AG10803 (cell line): ENCODE results near the gene SLC25A23.
"Not testable (repeated sequence)": the region's sequence is repeated elsewhere in the genome, so short reads cannot be mapped to it uniquely, and the experiment has no call there.

Experiments
- DNase-seq: peaks from one replicate; pipeline ENCODE4 v3.0.0; 2010; ENCODE audit warnings: low read depth
- H3K4me3 ChIP-seq: 2 replicates; pipeline ENCODE4 v1.5.1; 2011; ENCODE audit warnings: mild to moderate bottlenecking, low read length, control low read depth
- CTCF ChIP-seq: conservative IDR thresholded peaks from 2 replicates; pipeline ENCODE4 v1.5.1; 2011; ENCODE audit warnings: mild to moderate bottlenecking, low read length, control low read depth, inconsistent platforms

Gene SLC25A23

GRCh38 chr19:6459262-6460098 is at the start of gene SLC25A23:
Gene SLC25A23 (minus strand): TSS chr19:6459792. CDS start chr19:6459628, 164 bp downstream.
- TF ChIP-seq CTCF, result no peak
- H3K4me3 ChIP-seq, result peak within 1 kb of the TSS; percentile 82
- peak; percentile 69 for DNase-seq

- not testable (repeated sequence) for H3K4me3 ChIP-seq, DNase-seq
Observed at GRCh38 chr19:6508028-6508771, 48.6 kb upstream of the SLC25A23 start.

GRCh38 chr19:6503407-6504201 is 44.0 kb upstream of the SLC25A23 start:
- DNase-seq, result no peak

GRCh38 chr19:6501740-6502648 is 42.4 kb upstream of the SLC25A23 start, which contains the start of gene TUBB4A:
Gene TUBB4A (minus strand): TSS chr19:6502309. CDS start chr19:6502212, 97 bp downstream.
- no peak within 1 kb of the TSS for H3K4me3 ChIP-seq
- no peak for TF ChIP-seq CTCF
- no peak for DNase-seq

More at GRCh38 chr19:6503407-6504201, 44.0 kb upstream of the SLC25A23 start:
- H3K4me3 ChIP-seq, result no peak overlapping the region
- TF ChIP-seq CTCF, result no peak

- no peak overlapping the region for H3K4me3 ChIP-seq
- no peak for DNase-seq
- no peak for TF ChIP-seq CTCF
Observed at GRCh38 chr19:6500837-6501739, 41.5 kb upstream of the SLC25A23 start.

- H3K4me3 ChIP-seq, result no peak overlapping the region
Observed at GRCh38 chr19:6499052-6499790, 39.6 kb upstream of the SLC25A23 start.

More at GRCh38 chr19:6499052-6499790, 39.6 kb upstream of the SLC25A23 start:
- no peak for TF ChIP-seq CTCF
- no peak for DNase-seq
